ENCODE results near the gene SLC29A2. TPM values are rescaled to one million over a fixed set of nuclear protein-coding genes. Genes with fewer than 3 reads are reported as not detected.

SLC29A2 gene
- total and polyA plus RNA-seq, 2 donors (not counting 1 experiment from before 2014, with no cell fraction given), result 0.17 to 1.7 TPM

- H3K27me3 ChIP-seq (ENCODE audit: control insufficient read depth, insufficient read depth, low read length), result no peaks in the 10 kb centered on the region
- no peaks in the 10 kb centered on the region for H3K9me3 ChIP-seq (ENCODE audit: control insufficient read depth, insufficient read depth, low read depth, low read length)
- H3K36me3 ChIP-seq (ENCODE audit: control insufficient read depth, insufficient read depth, low read length), result peaks cover 7% of the 10 kb centered on the region
- H4K20me1 ChIP-seq (ENCODE audit: control insufficient read depth, extremely low read depth, insufficient read depth, low read length), result no peaks in the 10 kb centered on the region
- peaks cover 33% of the 10 kb centered on the region for H3K79me2 ChIP-seq (ENCODE audit: control insufficient read depth, insufficient read depth, low read length)
- peak overlapping the region; percentile 66 to 90 (median 82) for H3K4me3 ChIP-seq (replicated peaks in 1 of 4; ENCODE audit: control extremely low read depth in 1 of 4, insufficient read depth in 1 of 4, low read depth in 3 of 4, low read length in 4 of 4)
- H3K9ac ChIP-seq (ENCODE audit: insufficient read depth, low read length), result peak overlapping the region; percentile 85
- no peak for DNase-seq (ENCODE audit: low read depth in 2 of 2)
- peak overlapping the region; percentile 99 for H3K4me2 ChIP-seq (ENCODE audit: extremely low read depth, insufficient read depth, low read length)
- TF ChIP-seq CTCF (conservative IDR thresholded peaks at IDR 0.05 in 1 of 2, IDR thresholded peaks at IDR 0.05 in 1 of 2; ENCODE audit: low read depth in 1 of 2, low read length in 2 of 2) (no peak), EZH2 (IDR thresholded peaks at IDR 0.05; ENCODE audit: low read length, missing control alignments) (no peak)
- H2AFZ ChIP-seq (ENCODE audit: low read length), result no peak overlapping the region
- peak overlapping the region; percentile 97 for H3K27ac ChIP-seq (ENCODE audit: insufficient read depth, low read length)
- H3K4me1 ChIP-seq (ENCODE audit: control insufficient read depth, extremely low read depth, insufficient read depth, low read length), result peaks cover 19% of the 10 kb centered on the region
These were observed 57.4 kb downstream of the SLC29A2 start for GRCh38 chr11:66314186-66314501.

- Histone ChIP-seq H3K36me3 (ENCODE audit: control insufficient read depth, insufficient read depth, low read length) (peaks cover 7% of the 10 kb centered on the region), H3K4me3 (replicated peaks in 1 of 4; ENCODE audit: control extremely low read depth in 1 of 4, insufficient read depth in 1 of 4, low read depth in 3 of 4, low read length in 4 of 4) (peak overlapping the region; percentile 66 to 90 (median 82)), H3K27me3 (ENCODE audit: control insufficient read depth, insufficient read depth, low read length) (no peaks in the 10 kb centered on the region), H3K4me2 (ENCODE audit: extremely low read depth, insufficient read depth, low read length) (peak overlapping the region; percentile 99), H2AFZ (ENCODE audit: low read length) (no peak overlapping the region), H3K9ac (ENCODE audit: insufficient read depth, low read length) (peak overlapping the region; percentile 85), H3K9me3 (ENCODE audit: control insufficient read depth, insufficient read depth, low read depth, low read length) (no peaks in the 10 kb centered on the region), H3K27ac (ENCODE audit: insufficient read depth, low read length) (peak overlapping the region; percentile 97), H4K20me1 (ENCODE audit: control insufficient read depth, extremely low read depth, insufficient read depth, low read length) (no peaks in the 10 kb centered on the region), H3K4me1 (ENCODE audit: control insufficient read depth, extremely low read depth, insufficient read depth, low read length) (peaks cover 13% of the 10 kb centered on the region), H3K79me2 (ENCODE audit: control insufficient read depth, insufficient read depth, low read length) (peaks cover 33% of the 10 kb centered on the region)
- DNase-seq (ENCODE audit: low read depth in 2 of 2), result peak; percentile 13 to 42
- no peak for TF ChIP-seq EZH2 (IDR thresholded peaks at IDR 0.05; ENCODE audit: low read length, missing control alignments)
- peak; percentile 36 to 39 for TF ChIP-seq CTCF (conservative IDR thresholded peaks at IDR 0.05 in 1 of 2, IDR thresholded peaks at IDR 0.05 in 1 of 2; ENCODE audit: low read depth in 1 of 2, low read length in 2 of 2)
These were observed 58.0 kb downstream of the SLC29A2 start for GRCh38 chr11:66313321-66314185.

GRCh38 chr11:66312549-66313320, 58.8 kb downstream of the SLC29A2 start:
- peak overlapping the region; percentile 85 for H3K9ac ChIP-seq (ENCODE audit: insufficient read depth, low read length)
- H3K9me3 ChIP-seq (ENCODE audit: control insufficient read depth, insufficient read depth, low read depth, low read length), result no peaks in the 10 kb centered on the region
- DNase-seq (ENCODE audit: low read depth in 2 of 2), result peak; percentile 98 to 99
- peaks cover 33% of the 10 kb centered on the region for H3K79me2 ChIP-seq (ENCODE audit: control insufficient read depth, insufficient read depth, low read length)
- peak overlapping the region; percentile 97 for H3K27ac ChIP-seq (ENCODE audit: insufficient read depth, low read length)
- peak overlapping the region; percentile 99 for H3K4me2 ChIP-seq (ENCODE audit: extremely low read depth, insufficient read depth, low read length)
- peaks cover 7% of the 10 kb centered on the region for H3K36me3 ChIP-seq (ENCODE audit: control insufficient read depth, insufficient read depth, low read length)
- peaks cover 6% of the 10 kb centered on the region for H3K4me1 ChIP-seq (ENCODE audit: control insufficient read depth, extremely low read depth, insufficient read depth, low read length)
- peak overlapping the region; percentile 66 to 90 (median 82) for H3K4me3 ChIP-seq (replicated peaks in 1 of 4; ENCODE audit: control extremely low read depth in 1 of 4, insufficient read depth in 1 of 4, low read depth in 3 of 4, low read length in 4 of 4)
- peak overlapping the region; percentile 56 for H2AFZ ChIP-seq (ENCODE audit: low read length)
- no peaks in the 10 kb centered on the region for H3K27me3 ChIP-seq (ENCODE audit: control insufficient read depth, insufficient read depth, low read length)
- no peak for TF ChIP-seq CTCF (conservative IDR thresholded peaks at IDR 0.05 in 1 of 2, IDR thresholded peaks at IDR 0.05 in 1 of 2; ENCODE audit: low read depth in 1 of 2, low read length in 2 of 2)
- TF ChIP-seq EZH2 (IDR thresholded peaks at IDR 0.05; ENCODE audit: low read length, missing control alignments), result no peak
- H4K20me1 ChIP-seq (ENCODE audit: control insufficient read depth, extremely low read depth, insufficient read depth, low read length), result no peaks in the 10 kb centered on the region

Data from fibroblast of lung (primary cell).